Adrenal gland (tissue), 12 donors: Measurements from ENCODE around the gene FAM131C. TPM values are rescaled to one million over a fixed set of nuclear protein-coding genes. Genes with fewer than 3 reads are reported as not detected.
A peak's percentile ranks its signal among the peaks of the same experiment; 100 is the strongest.

Source experiments
- DNase-seq, 7 donors: peaks; one replicate each; pipeline ENCODE4 v3.0.0-alpha.2; 2019 to 2020
- H3K27ac ChIP-seq, 5 donors: fragments of 200-600 bp; sonication (generic) in 4 of 5; 1 replicate in 3 of 5; 2 replicates in 2 of 5; pipeline versions ENCODE4 v1.5.1 to v1.8.0; 2016 to 2020; ENCODE audit warnings: mild to moderate bottlenecking in 1 of 5
- H3K27me3 ChIP-seq: fragments of 200-600 bp; 2 replicates; pipeline ENCODE4 v1.8.0; 2021
- H3K36me3 ChIP-seq, 2 donors: fragments of 200-600 bp; replicated peaks in 1 of 2; 1 replicate in 1 of 2; 2 replicates in 1 of 2; pipeline versions ENCODE4 v1.5.1 to v1.8.0; 2018 to 2022
- H3K4me1 ChIP-seq, 2 donors: fragments of 200-600 bp; replicated peaks in 1 of 2; 1 replicate in 1 of 2; 2 replicates in 1 of 2; pipeline versions ENCODE4 v1.5.1 to v1.8.0; 2018 to 2021
- H3K4me3 ChIP-seq, 4 donors: fragments of 200-600 bp; sonication (generic) in 3 of 4; one replicate each; pipeline ENCODE4 v1.5.1; 2016 to 2018
- H3K9me3 ChIP-seq, 3 donors: fragments of 200-600 bp; sonication (generic) in 1 of 3; replicated peaks in 1 of 3; 1 replicate in 2 of 3; 2 replicates in 1 of 3; pipeline versions ENCODE4 v1.5.1 to v1.8.0; 2016 to 2021
- POLR2A ChIP-seq, 2 donors: fragments of 450-650 bp; IDR thresholded peaks; one replicate each; pipeline ENCODE4 v1.6.1; 2017; ENCODE audit warnings: antibody characterized with exemption in 2 of 2, mild to moderate bottlenecking in 2 of 2, moderate library complexity in 1 of 2
- WGBS, 4 donors: extraction: QIAGEN DNeasy Blood & Tissue Kit in 2 of 4; methylation state at CpG; one replicate each; pipeline versions ENCODE4 v1.1.5 to v1.1.7; 2013 to 2017; 5-methylcytosine and 5-hydroxymethylcytosine counted together
- intact Hi-C, 2 donors: fragments of 100-400 bp; cut with DNase I; formaldehyde crosslinking; loops; one replicate each; pipeline versions ENCODE4 v1.14.1 to v1.15.0; 2022 to 2023
- polyA plus RNA-seq, 3 donors: library from polyadenylated mRNA; stranded (reverse); fragments of 200-250 nt in 2 of 3; fragments of 350-450 nt in 1 of 3; fragmentation: Illumina TruSeq in 1 of 3; extraction: RNeasy Lipid Tissue Mini Kit (QIAGEN cat#74804) in 1 of 3; gene quantifications; one replicate each; pipeline ENCODE4 v1.2.3, GENCODE V29; 2013 to 2014
- total RNA-seq, 9 donors: library from RNA; depleted of rRNA in 4 of 9; stranded (reverse); fragments of >200 nt in 4 of 9; fragments of 120-200 nt in 1 of 9; fragmentation: NEBNext Ultra II Directional in 1 of 9; extraction: Animal tissue kit (Norgen Biotek cat#: 25700) in 1 of 9; gene quantifications; one replicate each; pipeline versions ENCODE4 v1.1.0 to v1.2.4, GENCODE V29; 2013 to 2023
- TF ChIP-seq, protein P1 (sequence below), 6 experiments: fragments of 450-650 bp in 4 of 6; fragments of 200-600 bp in 2 of 6; sonication (generic) in 1 of 6; IDR thresholded peaks; 1 replicate in 5 of 6; 2 replicates in 1 of 6; pipeline versions ENCODE4 v1.5.1 to v1.8.0; 2016 to 2021; ENCODE audit warnings: antibody characterized with exemption in 6 of 6, mild to moderate bottlenecking in 2 of 6, moderate library complexity in 1 of 6
- donor health status: healthy with polysubstance abuse.
- donor health status: Bipolar disorder and iron deficiency.
- donor health status: DM: yes; HTN: yes; CAD: no.
- donor health status: DM: no; HTN: no; CAD: no.
- donor health status: DM: no; HTN: no; CAD: no.
- donor health status: DM: yes; HTN: yes; CAD: no.

FAM131C gene
- total and polyA plus RNA-seq, 12 donors = 3.0 to 12.0 (median 4.9) TPM

GRCh38 chr1:16087733-16088132 is 14.3 kb upstream of the FAM131C start:
- WGBS, 4 donors = 73 to 85% (median 80%) methylated on average over 7 of the region's 7 CpGs
- Histone ChIP-seq H3K4me3 (no peak overlapping the region), H3K27ac (no peak overlapping the region), H3K36me3 (no peaks in the 10 kb centered on the region), H3K27me3 (no peaks in the 10 kb centered on the region), H3K4me1 (no peaks in the 10 kb centered on the region), H3K9me3 (no peaks in the 10 kb centered on the region)
- intact Hi-C loops = loop anchor here (10.0 kb wide), 2 partner anchors 47 to 267 kb away; partner anchors contain the start of gene FBXO42 (in 2 of the 2)
- TF ChIP-seq, protein P1, sequence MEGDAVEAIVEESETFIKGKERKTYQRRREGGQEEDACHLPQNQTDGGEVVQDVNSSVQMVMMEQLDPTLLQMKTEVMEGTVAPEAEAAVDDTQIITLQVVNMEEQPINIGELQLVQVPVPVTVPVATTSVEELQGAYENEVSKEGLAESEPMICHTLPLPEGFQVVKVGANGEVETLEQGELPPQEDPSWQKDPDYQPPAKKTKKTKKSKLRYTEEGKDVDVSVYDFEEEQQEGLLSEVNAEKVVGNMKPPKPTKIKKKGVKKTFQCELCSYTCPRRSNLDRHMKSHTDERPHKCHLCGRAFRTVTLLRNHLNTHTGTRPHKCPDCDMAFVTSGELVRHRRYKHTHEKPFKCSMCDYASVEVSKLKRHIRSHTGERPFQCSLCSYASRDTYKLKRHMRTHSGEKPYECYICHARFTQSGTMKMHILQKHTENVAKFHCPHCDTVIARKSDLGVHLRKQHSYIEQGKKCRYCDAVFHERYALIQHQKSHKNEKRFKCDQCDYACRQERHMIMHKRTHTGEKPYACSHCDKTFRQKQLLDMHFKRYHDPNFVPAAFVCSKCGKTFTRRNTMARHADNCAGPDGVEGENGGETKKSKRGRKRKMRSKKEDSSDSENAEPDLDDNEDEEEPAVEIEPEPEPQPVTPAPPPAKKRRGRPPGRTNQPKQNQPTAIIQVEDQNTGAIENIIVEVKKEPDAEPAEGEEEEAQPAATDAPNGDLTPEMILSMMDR (IDR thresholded peaks at IDR 0.05) = no peak
- TF ChIP-seq POLR2A (IDR thresholded peaks at IDR 0.05) = no peak
- no peak for DNase-seq

GRCh38 chr1:16085522-16085921 is 12.1 kb upstream of the FAM131C start:
- intact Hi-C loops = loop anchor here (10.0 kb wide), 2 partner anchors 49 to 269 kb away; partner anchors contain the start of gene FBXO42 (in 2 of the 2)

DNA sequence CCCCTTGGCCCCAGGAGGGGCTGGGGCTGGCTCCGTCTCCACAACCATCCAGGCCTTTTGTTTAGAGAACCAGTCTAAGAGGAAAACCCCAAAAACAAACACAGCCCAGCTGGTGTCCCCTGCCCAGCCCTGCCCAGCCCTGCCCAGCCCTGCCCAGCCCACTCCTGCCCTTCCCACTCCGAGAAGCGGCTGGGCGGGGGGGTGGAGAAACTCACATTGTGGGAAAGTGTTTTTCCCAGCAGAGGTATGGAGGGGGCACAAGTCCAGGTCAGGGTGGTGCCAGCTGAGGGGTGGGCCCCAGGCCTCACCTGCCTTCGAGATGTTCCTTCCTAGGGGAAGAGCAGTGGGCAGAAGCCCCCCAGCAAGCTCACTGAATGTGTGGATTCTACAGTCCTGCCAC is 10.0 kb upstream of the FAM131C start:
- no peaks in the 10 kb centered on the region for H3K36me3 ChIP-seq
- no peaks in the 10 kb centered on the region for H3K9me3 ChIP-seq
- peak in 1 of 7 donors; percentile 13 for DNase-seq
- TF ChIP-seq POLR2A (IDR thresholded peaks at IDR 0.05) = no peak
- TF ChIP-seq, protein P1 (IDR thresholded peaks at IDR 0.05) = no peak
- no peaks in the 10 kb centered on the region for H3K27me3 ChIP-seq
- WGBS, 4 donors = 78 to 96% (median 81%) methylated on average over 1 to 5 of the region's 5 CpGs
- H3K4me3 ChIP-seq = no peak overlapping the region
- intact Hi-C loops = loop anchor here (2.0 to 10.0 kb wide), 4 partner anchors 51 to 271 kb away; partner anchors contain the start of gene FBXO42 (in 2 of the 2)
- no peak overlapping the region for H3K27ac ChIP-seq
- peaks cover 0 to 4% of the 10 kb centered on the region in 2 donors for H3K4me1 ChIP-seq

More at GRCh38 chr1:16085522-16085921, 12.1 kb upstream of the FAM131C start:
- H3K36me3 ChIP-seq = no peaks in the 10 kb centered on the region
- no peak overlapping the region for H3K4me3 ChIP-seq
- H3K27ac ChIP-seq = no peak overlapping the region
- no peaks in the 10 kb centered on the region for H3K4me1 ChIP-seq
- no peaks in the 10 kb centered on the region for H3K27me3 ChIP-seq
- no peaks in the 10 kb centered on the region for H3K9me3 ChIP-seq
- no peak for DNase-seq
- 63 to 71% (median 65%) methylated on average over 6 of the region's 6 CpGs for WGBS, 4 donors
- no peak for TF ChIP-seq POLR2A (IDR thresholded peaks at IDR 0.05)
- TF ChIP-seq, protein P1 (IDR thresholded peaks at IDR 0.05) = no peak

DNA sequence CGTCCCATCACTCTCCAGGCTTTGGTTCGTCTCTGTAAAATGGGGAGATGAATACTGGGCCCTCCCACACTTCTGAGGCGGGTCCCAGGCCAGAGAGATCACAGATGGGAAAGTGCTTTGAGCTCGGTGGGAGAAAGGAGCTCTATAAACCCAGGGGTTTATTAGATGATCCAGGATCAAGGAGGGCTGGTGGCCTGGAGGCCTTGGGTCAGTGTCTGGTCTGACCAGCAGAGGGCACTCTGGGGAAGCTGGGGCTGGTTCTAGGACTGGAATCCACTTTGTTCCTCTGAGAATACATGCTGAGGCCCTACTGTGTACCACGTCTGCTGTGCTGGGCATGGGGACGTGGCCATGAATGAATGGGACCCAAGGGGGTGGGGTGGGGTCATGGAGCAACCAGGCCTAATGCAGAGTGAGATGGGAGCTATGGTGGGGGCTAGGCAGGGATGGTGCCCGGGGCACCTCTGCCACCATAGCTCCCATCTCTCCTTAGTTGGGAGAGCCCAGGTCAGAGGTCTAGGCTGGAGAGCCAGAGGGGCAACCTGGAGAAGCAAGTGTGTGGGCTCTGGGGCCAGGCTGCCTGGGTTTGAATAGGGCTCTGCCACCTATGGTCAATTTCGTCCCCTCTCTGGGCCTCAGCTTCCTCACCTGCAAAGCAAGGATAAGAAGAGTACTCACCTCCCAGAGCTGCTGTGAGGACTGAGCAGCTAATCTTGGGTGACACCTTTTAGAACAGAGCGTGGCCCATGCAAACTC is 9.0 kb upstream of the FAM131C start:
- peak; percentile 51 to 85 (median 74) for DNase-seq

More for the DNA sequence above, 9.0 kb upstream of the FAM131C start:
- intact Hi-C loops = loop anchor here (2.0 to 10.0 kb wide), 4 partner anchors 52 to 272 kb away; partner anchors contain the start of gene FBXO42 (in 2 of the 2)
- Histone ChIP-seq H3K27ac (no peak overlapping the region), H3K4me1 (peaks cover 0 to 5% of the 10 kb centered on the region in 2 donors), H3K27me3 (no peaks in the 10 kb centered on the region), H3K4me3 (no peak overlapping the region), H3K9me3 (no peaks in the 10 kb centered on the region), H3K36me3 (no peaks in the 10 kb centered on the region)
- TF ChIP-seq POLR2A (IDR thresholded peaks at IDR 0.05) = no peak
- TF ChIP-seq, protein P1 (IDR thresholded peaks at IDR 0.05) = peak; percentile 73 to 86 (median 82)
- 67 to 77% (median 71%) methylated on average over 7 to 9 of the region's 9 CpGs for WGBS, 4 donors
